Loucy (cell line): ENCODE results near the gene EFNA5.

ENCODE experiments used
- H2AFZ ChIP-seq: fragments of 200-600 bp; sonication (generic); 2 replicates; pipeline ENCODE4 v1.6.0; 2016; ENCODE audit warnings: antibody characterized with exemption, mild to moderate bottlenecking, low read length, moderate library complexity
- H3F3A ChIP-seq: fragments of 200-600 bp; 2 replicates; pipeline ENCODE4 v1.6.0; 2016; ENCODE audit warnings: antibody characterized with exemption, low read depth, mild to moderate bottlenecking
- H3K27me3 ChIP-seq: fragments of 200-600 bp; sonication (generic); 2 replicates; pipeline ENCODE4 v1.6.1; 2014; ENCODE audit warnings: low read length, mild to moderate bottlenecking; ENCODE audit not compliant: insufficient read depth, poor library complexity, severe bottlenecking
- H3K36me3 ChIP-seq: fragments of 200-600 bp; sonication (generic); 2 replicates; pipeline ENCODE4 v1.6.1; 2016; ENCODE audit warnings: low read length; ENCODE audit not compliant: insufficient read depth
- H3K4me1 ChIP-seq: fragments of 200-600 bp; sonication (generic); 2 replicates; pipeline ENCODE4 v1.5.1; 2014; ENCODE audit warnings: low read length, mild to moderate bottlenecking; ENCODE audit not compliant: insufficient read depth, poor library complexity, severe bottlenecking
- H3K4me2 ChIP-seq: fragments of 200-600 bp; sonication (generic); 2 replicates; pipeline ENCODE4 v1.6.0; 2014; ENCODE audit warnings: antibody characterized with exemption, low read length, low read depth, mild to moderate bottlenecking; ENCODE audit not compliant: poor library complexity, severe bottlenecking
- H3K4me3 ChIP-seq: fragments of 200-600 bp; sonication (generic); 2 replicates; pipeline ENCODE4 v1.5.1; 2014; ENCODE audit warnings: low read length, mild to moderate bottlenecking, mixed read lengths; ENCODE audit not compliant: poor library complexity, severe bottlenecking
- H3K79me2 ChIP-seq: fragments of 200-600 bp; sonication (generic); 2 replicates; pipeline ENCODE4 v1.6.1; 2014; ENCODE audit warnings: low read length; ENCODE audit not compliant: insufficient read depth
- H3K9ac ChIP-seq: fragments of 200-600 bp; sonication (generic); 2 replicates; pipeline ENCODE4 v1.6.0; 2014; ENCODE audit warnings: mild to moderate bottlenecking, low read depth, low read length, moderate library complexity; ENCODE audit not compliant: poor library complexity, severe bottlenecking
- H3K9me2 ChIP-seq: fragments of 200-600 bp; sonication (generic); replicated peaks from 2 replicates; pipeline ENCODE4 v1.6.1; 2016; ENCODE audit warnings: low read depth, low read length, mixed read lengths
- H3K9me3 ChIP-seq: fragments of 200-600 bp; sonication (generic); 2 replicates; pipeline ENCODE4 v1.6.1; 2014; ENCODE audit warnings: mild to moderate bottlenecking, antibody characterized with exemption, low read length, low read depth; ENCODE audit not compliant: insufficient read depth
- H4K20me1 ChIP-seq: fragments of 200-600 bp; sonication (generic); 2 replicates; pipeline ENCODE4 v1.6.0; 2014; ENCODE audit warnings: antibody characterized with exemption, low read length, mild to moderate bottlenecking; ENCODE audit not compliant: insufficient read depth, poor library complexity, severe bottlenecking
- CTCF ChIP-seq: fragments of 200-600 bp; sonication (generic); conservative IDR thresholded peaks from 2 replicates; pipeline ENCODE4 v1.5.1; 2014; ENCODE audit warnings: mild to moderate bottlenecking, antibody characterized with exemption, low read length
- EZH2phosphoT487 ChIP-seq: fragments of 200-600 bp; IDR thresholded peaks from 2 replicates; pipeline ENCODE4 v1.6.1; 2018; ENCODE audit warnings: antibody characterized with exemption, mild to moderate bottlenecking, moderate library complexity, borderline replicate concordance

Gene EFNA5

GRCh38 chr5:107533910-107534876, 136.5 kb downstream of the EFNA5 start:
- no peak overlapping the region for H2AFZ ChIP-seq
- no peak overlapping the region for H3K4me3 ChIP-seq
- no peaks in the 10 kb centered on the region for H3K79me2 ChIP-seq
- no peak for TF ChIP-seq CTCF
- TF ChIP-seq EZH2phosphoT487 = no peak
- no peaks in the 10 kb centered on the region for H3K36me3 ChIP-seq
- no peaks in the 10 kb centered on the region for H3F3A ChIP-seq
- H3K27me3 ChIP-seq = no peaks in the 10 kb centered on the region
- H4K20me1 ChIP-seq = no peaks in the 10 kb centered on the region
- H3K9me3 ChIP-seq = no peaks in the 10 kb centered on the region
- H3K4me2 ChIP-seq = no peak overlapping the region
- H3K9me2 ChIP-seq = no peaks in the 10 kb centered on the region
- peaks cover 9% of the 10 kb centered on the region for H3K4me1 ChIP-seq
- no peak overlapping the region for H3K9ac ChIP-seq

GRCh38 chr5:107532916-107533315, 137.8 kb downstream of the EFNA5 start:
- Histone ChIP-seq H2AFZ (no peak overlapping the region), H3K4me3 (no peak overlapping the region), H3K27me3 (no peaks in the 10 kb centered on the region), H3K9me2 (no peaks in the 10 kb centered on the region), H3K4me1 (no peaks in the 10 kb centered on the region), H4K20me1 (no peaks in the 10 kb centered on the region), H3K4me2 (no peak overlapping the region), H3K9ac (no peak overlapping the region), H3K36me3 (no peaks in the 10 kb centered on the region), H3K9me3 (no peaks in the 10 kb centered on the region), H3K79me2 (no peaks in the 10 kb centered on the region), H3F3A (no peaks in the 10 kb centered on the region)
- TF ChIP-seq CTCF (no peak), EZH2phosphoT487 (no peak)

GRCh38 chr5:107532169-107532878, 138.4 kb downstream of the EFNA5 start:
- Histone ChIP-seq H3K4me3 (no peak overlapping the region), H2AFZ (no peak overlapping the region), H3K27me3 (no peaks in the 10 kb centered on the region), H3K9me3 (no peaks in the 10 kb centered on the region), H3K36me3 (no peaks in the 10 kb centered on the region), H3K4me1 (no peaks in the 10 kb centered on the region), H3F3A (no peaks in the 10 kb centered on the region), H3K9ac (no peak overlapping the region), H3K9me2 (no peaks in the 10 kb centered on the region), H3K79me2 (no peaks in the 10 kb centered on the region), H3K4me2 (no peak overlapping the region), H4K20me1 (no peaks in the 10 kb centered on the region)
- no peak for TF ChIP-seq CTCF
- no peak for TF ChIP-seq EZH2phosphoT487
